Measurements from ENCODE around the gene KRTAP5-2. TPM values are rescaled to one million over a fixed set of nuclear protein-coding genes. Genes with fewer than 3 reads are reported as not detected.
A peak's percentile ranks its signal among the peaks of the same experiment; 100 is the strongest.
"Not testable (repeated sequence)": the region's sequence is repeated elsewhere in the genome, so short reads cannot be mapped to it uniquely, and the experiment has no call there.

Gene KRTAP5-2
- total and polyA plus RNA-seq, 5 donors from 2014 or later, result 0.35 TPM; not detected in 4

- DNase-seq (no peak), ATAC-seq (ENCODE audit: low read depth in 2 of 2) (no peak)
- peaks cover 5 to 8% (median 5%) of the 10 kb centered on the region in 4 donors for H3K4me1 Mint-ChIP-seq
- H3K4me3 Mint-ChIP-seq, result no peak overlapping the region
- H3K9me3 ChIP-seq (ENCODE audit: control insufficient read depth in 2 of 2, low read length in 2 of 2), result no peaks in the 10 kb centered on the region
- no peaks in the 10 kb centered on the region for H3K9me3 Mint-ChIP-seq
- H3K27me3 Mint-ChIP-seq, result peaks cover 25% of the 10 kb centered on the region
- peaks cover 5% of the 10 kb centered on the region for H3K4me1 ChIP-seq (ENCODE audit: control insufficient read depth, insufficient read depth, low read length, poor library complexity, severe bottlenecking)
- H3K27ac Mint-ChIP-seq, result no peak overlapping the region
- no peak overlapping the region for H3K27ac ChIP-seq (ENCODE audit: insufficient read depth, low read length, poor library complexity, severe bottlenecking)
- H3K27me3 ChIP-seq (ENCODE audit: control insufficient read depth, insufficient read depth, low read length), result no peaks in the 10 kb centered on the region
- H3K36me3 ChIP-seq (ENCODE audit: control insufficient read depth, insufficient read depth, low read length), result no peaks in the 10 kb centered on the region
- H3K36me3 Mint-ChIP-seq, result no peaks in the 10 kb centered on the region
- H3K4me3 ChIP-seq (ENCODE audit: low read depth, low read length), result no peak overlapping the region
Observed at GRCh38 chr11:1623716-1624115, 25.6 kb upstream of the KRTAP5-2 start.

DNA sequence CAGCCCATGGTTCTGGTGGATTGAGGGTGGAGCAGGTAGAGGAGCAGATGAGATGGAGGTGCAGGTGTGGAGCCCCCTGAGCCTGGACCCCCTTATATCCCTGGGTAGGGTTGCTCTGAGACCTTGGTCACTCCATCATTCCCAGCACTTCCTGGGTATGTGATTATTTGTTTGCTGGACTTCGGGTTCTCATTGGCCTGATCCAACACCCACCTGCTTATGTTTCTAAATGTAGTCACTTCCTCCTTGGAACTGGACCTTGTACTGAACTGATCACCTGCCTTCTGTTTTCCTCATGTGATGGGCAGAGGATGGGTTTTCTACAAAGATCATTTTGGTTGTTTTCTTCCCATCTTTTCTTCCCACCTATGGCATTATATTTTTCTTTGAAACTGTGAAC, 24.0 kb upstream of the KRTAP5-2 start, which contains the start of gene KRTAP5-4:
Gene KRTAP5-4 (minus strand): TSS at position 53 of the 400 bp plus-strand sequence. CDS start 45 bp downstream, at position 8.
- peaks cover 2% of the 10 kb centered on the region for H3K4me1 ChIP-seq (ENCODE audit: control insufficient read depth, insufficient read depth, low read length, poor library complexity, severe bottlenecking)
- H3K27ac Mint-ChIP-seq, result no peak within 1 kb of the TSS
- H3K27me3 ChIP-seq (ENCODE audit: control insufficient read depth, insufficient read depth, low read length), result no peaks in the 10 kb centered on the region
- no peak for DNase-seq
- no peaks in the 10 kb centered on the region for H3K9me3 Mint-ChIP-seq
- no peak within 1 kb of the TSS for H3K4me3 ChIP-seq (ENCODE audit: low read depth, low read length)
- no peak for ATAC-seq (ENCODE audit: low read depth in 2 of 2)
- H3K4me3 Mint-ChIP-seq, result no peak within 1 kb of the TSS
- H3K36me3 Mint-ChIP-seq, result no peaks in the 10 kb centered on the region
- peaks cover 5 to 7% (median 5%) of the 10 kb centered on the region in 4 donors for H3K4me1 Mint-ChIP-seq
- H3K9me3 ChIP-seq (ENCODE audit: control insufficient read depth in 2 of 2, low read length in 2 of 2), result no peaks in the 10 kb centered on the region
- no peak within 1 kb of the TSS for H3K27ac ChIP-seq (ENCODE audit: insufficient read depth, low read length, poor library complexity, severe bottlenecking)
- H3K36me3 ChIP-seq (ENCODE audit: control insufficient read depth, insufficient read depth, low read length), result no peaks in the 10 kb centered on the region
- peaks cover 17% of the 10 kb centered on the region for H3K27me3 Mint-ChIP-seq

GRCh38 chr11:1619449-1619848, 21.4 kb upstream of the KRTAP5-2 start:
- Histone ChIP-seq H3K36me3 (ENCODE audit: control insufficient read depth, insufficient read depth, low read length) (no peaks in the 10 kb centered on the region), H3K27me3 (ENCODE audit: control insufficient read depth, insufficient read depth, low read length) (no peaks in the 10 kb centered on the region), H3K27ac (ENCODE audit: insufficient read depth, low read length, poor library complexity, severe bottlenecking) (no peak overlapping the region), H3K9me3 (ENCODE audit: control insufficient read depth in 2 of 2, low read length in 2 of 2) (no peaks in the 10 kb centered on the region), H3K4me3 (ENCODE audit: low read depth, low read length) (no peak overlapping the region), H3K4me1 (ENCODE audit: control insufficient read depth, insufficient read depth, low read length, poor library complexity, severe bottlenecking) (peaks cover 2% of the 10 kb centered on the region)
- Mint-ChIP-seq H3K27me3 (peaks cover 8% of the 10 kb centered on the region), H3K27ac (peak overlapping the region in 2 of 3 donors; percentile 22 to 49), H3K9me3 (no peaks in the 10 kb centered on the region), H3K36me3 (no peaks in the 10 kb centered on the region), H3K4me1 (peaks cover 5 to 7% (median 5%) of the 10 kb centered on the region in 4 donors), H3K4me3 (peak overlapping the region in 1 of 4 donors; percentile 53)
- peak; percentile 40 to 78 for ATAC-seq (ENCODE audit: low read depth in 2 of 2)
- peak in 1 of 3 donors; percentile 9 for DNase-seq

- no peak for ATAC-seq (ENCODE audit: low read depth in 2 of 2)
- H3K9me3 Mint-ChIP-seq, result no peaks in the 10 kb centered on the region
Observed at GRCh38 chr11:1618231-1618630, 20.1 kb upstream of the KRTAP5-2 start.

DNA sequence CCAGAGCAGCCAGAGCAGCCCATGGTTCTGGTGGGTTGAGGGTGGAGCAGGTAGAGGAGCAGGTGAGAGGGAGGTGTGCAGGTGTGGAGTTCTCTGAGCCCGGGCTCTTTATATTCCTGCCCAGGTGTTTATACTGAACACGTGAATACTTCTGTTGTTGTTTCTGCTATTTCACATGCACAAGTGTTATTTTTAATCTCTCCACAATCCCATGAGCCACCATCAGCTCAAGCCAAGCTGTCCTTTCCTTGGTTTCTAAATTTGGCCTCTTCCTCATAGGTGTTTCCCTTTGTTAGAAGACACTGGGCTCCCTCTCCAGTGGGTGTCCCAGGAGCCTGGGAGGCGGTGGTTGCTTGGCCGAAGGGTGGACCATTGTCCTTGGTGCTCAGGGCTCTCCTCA, 10.3 kb upstream of the KRTAP5-2 start, which contains the start of gene KRTAP5-3:
Gene KRTAP5-3 (minus strand): TSS at position 101 of the 400 bp plus-strand sequence. CDS start 78 bp downstream, at position 23.
- H3K4me3 Mint-ChIP-seq, result no peak within 1 kb of the TSS
- Histone ChIP-seq H3K36me3 (ENCODE audit: control insufficient read depth, insufficient read depth, low read length) (no peaks in the 10 kb centered on the region), H3K9me3 (ENCODE audit: control insufficient read depth in 2 of 2, low read length in 2 of 2) (no peaks in the 10 kb centered on the region), H3K27me3 (ENCODE audit: control insufficient read depth, insufficient read depth, low read length) (no peaks in the 10 kb centered on the region), H3K27ac (ENCODE audit: insufficient read depth, low read length, poor library complexity, severe bottlenecking) (no peak within 1 kb of the TSS), H3K4me1 (ENCODE audit: control insufficient read depth, insufficient read depth, low read length, poor library complexity, severe bottlenecking) (no peaks in the 10 kb centered on the region), H3K4me3 (ENCODE audit: low read depth, low read length) (no peak within 1 kb of the TSS)
- no peak within 1 kb of the TSS for H3K27ac Mint-ChIP-seq
- H3K36me3 Mint-ChIP-seq, result no peaks in the 10 kb centered on the region
- H3K4me1 Mint-ChIP-seq, result peaks cover 0 to 8% (median 0%) of the 10 kb centered on the region in 4 donors
- DNase-seq (no peak), ATAC-seq (ENCODE audit: low read depth in 2 of 2) (no peak)
- H3K27me3 Mint-ChIP-seq, result peaks cover 18% of the 10 kb centered on the region
- peaks cover 0 to 2% (median 0%) of the 10 kb centered on the region in 7 donors for H3K9me3 Mint-ChIP-seq

More at GRCh38 chr11:1618231-1618630, 20.1 kb upstream of the KRTAP5-2 start:
- Histone ChIP-seq H3K9me3 (ENCODE audit: control insufficient read depth in 2 of 2, low read length in 2 of 2) (no peaks in the 10 kb centered on the region), H3K27me3 (ENCODE audit: control insufficient read depth, insufficient read depth, low read length) (no peaks in the 10 kb centered on the region), H3K36me3 (ENCODE audit: control insufficient read depth, insufficient read depth, low read length) (no peaks in the 10 kb centered on the region), H3K27ac (ENCODE audit: insufficient read depth, low read length, poor library complexity, severe bottlenecking) (no peak overlapping the region), H3K4me3 (ENCODE audit: low read depth, low read length) (no peak overlapping the region), H3K4me1 (ENCODE audit: control insufficient read depth, insufficient read depth, low read length, poor library complexity, severe bottlenecking) (peaks cover 2% of the 10 kb centered on the region)
- H3K4me3 Mint-ChIP-seq, result no peak overlapping the region
- no peak for DNase-seq
- peaks cover 15% of the 10 kb centered on the region for H3K27me3 Mint-ChIP-seq
- H3K4me1 Mint-ChIP-seq, result peaks cover 5 to 7% (median 5%) of the 10 kb centered on the region in 4 donors
- no peak overlapping the region for H3K27ac Mint-ChIP-seq
- H3K36me3 Mint-ChIP-seq, result no peaks in the 10 kb centered on the region

GRCh38 chr11:1607901-1608300, 9.8 kb upstream of the KRTAP5-2 start:
- not testable (repeated sequence) for H3K36me3 Mint-ChIP-seq; H3K4me1 Mint-ChIP-seq; H3K4me3 Mint-ChIP-seq; H3K4me3 ChIP-seq (ENCODE audit: low read depth, low read length); H3K36me3 ChIP-seq (ENCODE audit: control insufficient read depth, insufficient read depth, low read length); ATAC-seq (ENCODE audit: low read depth in 2 of 2); H3K27ac ChIP-seq (ENCODE audit: insufficient read depth, low read length, poor library complexity, severe bottlenecking); H3K27me3 ChIP-seq (ENCODE audit: control insufficient read depth, insufficient read depth, low read length); H3K9me3 Mint-ChIP-seq; H3K4me1 ChIP-seq (ENCODE audit: control insufficient read depth, insufficient read depth, low read length, poor library complexity, severe bottlenecking); H3K27ac Mint-ChIP-seq; DNase-seq; H3K9me3 ChIP-seq (ENCODE audit: control insufficient read depth in 2 of 2, low read length in 2 of 2)
- H3K27me3 Mint-ChIP-seq, result peaks cover 23% of the 10 kb centered on the region

- H3K4me1 ChIP-seq (ENCODE audit: control insufficient read depth, insufficient read depth, low read length, poor library complexity, severe bottlenecking); H3K9me3 Mint-ChIP-seq; ATAC-seq (ENCODE audit: low read depth in 2 of 2); H3K9me3 ChIP-seq (ENCODE audit: control insufficient read depth in 2 of 2, low read length in 2 of 2); H3K27ac Mint-ChIP-seq; H3K36me3 ChIP-seq (ENCODE audit: control insufficient read depth, insufficient read depth, low read length); H3K36me3 Mint-ChIP-seq; H3K4me3 ChIP-seq (ENCODE audit: low read depth, low read length); H3K27me3 ChIP-seq (ENCODE audit: control insufficient read depth, insufficient read depth, low read length); H3K27ac ChIP-seq (ENCODE audit: insufficient read depth, low read length, poor library complexity, severe bottlenecking); H3K4me1 Mint-ChIP-seq; DNase-seq; H3K4me3 Mint-ChIP-seq: not testable (repeated sequence)
- peaks cover 23% of the 10 kb centered on the region for H3K27me3 Mint-ChIP-seq
Observed at GRCh38 chr11:1607156-1607845, 9.2 kb upstream of the KRTAP5-2 start.

DNA sequence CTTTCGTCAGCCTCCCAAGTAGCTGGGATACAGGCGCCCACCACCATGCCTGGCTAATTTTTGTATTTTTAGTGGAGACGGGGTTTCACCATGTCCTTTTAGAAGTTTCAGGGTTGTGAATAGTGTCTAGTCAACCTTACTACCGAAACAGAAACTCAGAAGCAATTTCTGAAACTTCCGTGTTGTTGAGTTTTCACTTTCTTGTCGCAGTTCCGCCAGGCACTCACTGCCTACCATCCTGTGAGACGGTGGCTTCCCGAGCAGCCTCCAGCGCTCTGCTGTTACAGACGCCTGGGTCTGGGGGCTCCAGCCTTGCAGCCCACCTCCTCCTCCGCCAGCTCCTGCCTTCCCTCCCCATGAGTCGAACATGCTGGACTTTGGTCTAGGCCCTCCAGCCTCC, 7.8 kb upstream of the KRTAP5-2 start:
- H3K4me1 Mint-ChIP-seq; H3K9me3 Mint-ChIP-seq; H3K36me3 ChIP-seq (ENCODE audit: control insufficient read depth, insufficient read depth, low read length); H3K27me3 ChIP-seq (ENCODE audit: control insufficient read depth, insufficient read depth, low read length); H3K4me1 ChIP-seq (ENCODE audit: control insufficient read depth, insufficient read depth, low read length, poor library complexity, severe bottlenecking); H3K36me3 Mint-ChIP-seq; H3K9me3 ChIP-seq (ENCODE audit: control insufficient read depth in 2 of 2, low read length in 2 of 2): not testable (repeated sequence)
- ATAC-seq (ENCODE audit: low read depth in 2 of 2), result peak in 1 of 2 donors; percentile 69
- H3K27ac Mint-ChIP-seq, result peak overlapping the region; percentile 63 to 91 (median 75)
- Histone ChIP-seq H3K4me3 (ENCODE audit: low read depth, low read length) (peak overlapping the region; percentile 37), H3K27ac (ENCODE audit: insufficient read depth, low read length, poor library complexity, severe bottlenecking) (peak overlapping the region; percentile 5)
- DNase-seq, result peak in 2 of 3 donors; percentile 7 to 38
- peaks cover 24% of the 10 kb centered on the region for H3K27me3 Mint-ChIP-seq
- H3K4me3 Mint-ChIP-seq, result peak overlapping the region in 2 of 4 donors; percentile 29 to 74

All from CD4-positive, CD25-positive, alpha-beta regulatory T cell (primary cell).